Activated CD8-positive, alpha-beta T cell treated with anti-CD3 and anti-CD28 coated beads for 36 hours (primary cell): ENCODE measurements around the gene ADD3. TPM values are rescaled to one million over a fixed set of nuclear protein-coding genes. Genes with fewer than 3 reads are reported as not detected.

ENCODE experiments used
- ATAC-seq: fragments of 200-7000 bp; cut with Tn5 transposase; one replicate; pipeline ENCODE4 v1.10.0; 2021; ENCODE audit warnings: mild to moderate bottlenecking, moderate library complexity
- CTCF ChIA-PET: fragments of 350-600 bp; sonication (Branson Sonifier 250); formaldehyde crosslinking; loops from one replicate; lab custom pipeline; 2021; ENCODE audit warnings: antibody characterized with exemption; lab: Charles Lee
- POLR2A ChIA-PET: fragments of 350-600 bp; sonication (Branson Sonifier 250); formaldehyde crosslinking; loops from one replicate; lab custom pipeline; 2021; ENCODE audit warnings: antibody characterized with exemption; lab: Charles Lee
- DNase-seq: peaks from one replicate; pipeline ENCODE4 v3.0.0-alpha.2; 2020
- H3K27ac Mint-ChIP-seq: one replicate; pipeline ENCODE4 v1.8.0; 2021; ENCODE audit warnings: mild to moderate bottlenecking, mixed read lengths
- H3K27me3 Mint-ChIP-seq: one replicate; pipeline ENCODE4 v1.8.0; 2021; ENCODE audit warnings: mixed read lengths
- H3K36me3 Mint-ChIP-seq: one replicate; pipeline ENCODE4 v1.8.0; 2021; ENCODE audit warnings: low read depth, mixed read lengths
- H3K4me1 Mint-ChIP-seq: one replicate; pipeline ENCODE4 v1.8.0; 2021; ENCODE audit warnings: low read depth, mixed read lengths
- H3K4me3 Mint-ChIP-seq: one replicate; pipeline ENCODE4 v1.8.0; 2021; ENCODE audit warnings: mild to moderate bottlenecking, moderate library complexity, mixed read lengths
- H3K9me3 Mint-ChIP-seq: one replicate; pipeline ENCODE4 v1.8.0; 2021; ENCODE audit warnings: mixed read lengths
- CTCF ChIP-seq: fragments of 200-600 bp; IDR thresholded peaks from one replicate; pipeline ENCODE4 v1.8.0; 2022; ENCODE audit warnings: antibody characterized with exemption, mild to moderate bottlenecking
- intact Hi-C: fragments of 100-400 bp; cut with micrococcal nuclease; formaldehyde crosslinking; loops from one replicate; pipeline ENCODE4 v1.10.0; 2022
- total RNA-seq, 2 experiments: library from RNA; stranded (reverse); gene quantifications; one replicate each; pipeline ENCODE4 v1.2.3, GENCODE V29; 2021

ADD3 gene
- total RNA-seq, 2 experiments from 2014 or later = 66.8 to 77.0 TPM

- ATAC-seq (peak; percentile 45), DNase-seq (peak; percentile 73)
- ChIA-PET POLR2A (interaction anchor here (1.0 to 2.8 kb wide), 7 partner anchors 25 to 107 kb away, joined by 3 to 8 read pairs (median 4); no protein-coding TSS in a partner anchor), CTCF (interaction anchor here (0.6 to 2.7 kb wide), 5 partner anchors 25 to 129 kb away, joined by 3 to 12 read pairs (median 4); no protein-coding TSS in a partner anchor)
- Mint-ChIP-seq H3K27ac (peak overlapping the region; percentile 84), H3K9me3 (no peaks in the 10 kb centered on the region), H3K27me3 (no peaks in the 10 kb centered on the region), H3K4me1 (peaks cover 46% of the 10 kb centered on the region), H3K36me3 (no peaks in the 10 kb centered on the region), H3K4me3 (no peak overlapping the region)
- no peak for TF ChIP-seq CTCF
- intact Hi-C loops = loop anchor here (5.0 to 10.0 kb wide), 4 partner anchors 72 to 205 kb away; no protein-coding TSS in a partner anchor
Observed at GRCh38 chr10:110009736-110010475, 2.1 kb downstream of the ADD3 start.

- CTCF ChIA-PET = interaction anchor here (0.6 to 2.7 kb wide), 7 partner anchors 24 to 129 kb away, joined by 3 to 12 read pairs (median 4); no protein-coding TSS in a partner anchor
- POLR2A ChIA-PET = interaction anchor here (1.2 to 2.8 kb wide), 5 partner anchors 24 to 108 kb away, joined by 3 to 8 read pairs (median 6); no protein-coding TSS in a partner anchor
Observed at GRCh38 chr10:110010486-110011378, 2.9 kb downstream of the ADD3 start.

GRCh38 chr10:110011681-110012080 is 3.9 kb downstream of the ADD3 start:
- ChIA-PET POLR2A (interaction anchor here (2.1 kb wide), 1 partner anchor 66 kb away, joined by 6 read pairs; no protein-coding TSS in a partner anchor), CTCF (interaction anchor here (0.9 to 1.6 kb wide), 2 partner anchors 34 to 127 kb away, joined by 3 to 4 read pairs; no protein-coding TSS in a partner anchor)
- intact Hi-C loops = loop anchor here (5.0 to 10.0 kb wide), 4 partner anchors 71 to 203 kb away; no protein-coding TSS in a partner anchor
- Mint-ChIP-seq H3K36me3 (no peaks in the 10 kb centered on the region), H3K27me3 (no peaks in the 10 kb centered on the region), H3K27ac (peak overlapping the region; percentile 66), H3K4me1 (peaks cover 59% of the 10 kb centered on the region), H3K4me3 (no peak overlapping the region), H3K9me3 (no peaks in the 10 kb centered on the region)
- TF ChIP-seq CTCF = no peak
- no peak for ATAC-seq
- no peak for DNase-seq

More at GRCh38 chr10:110010486-110011378, 2.9 kb downstream of the ADD3 start:
- H3K36me3 Mint-ChIP-seq = no peaks in the 10 kb centered on the region
- DNase-seq (no peak), ATAC-seq (no peak)
- H3K27me3 Mint-ChIP-seq = no peaks in the 10 kb centered on the region
- no peak overlapping the region for H3K4me3 Mint-ChIP-seq
- TF ChIP-seq CTCF = no peak
- intact Hi-C loops = loop anchor here (5.0 to 10.0 kb wide), 4 partner anchors 72 to 204 kb away; no protein-coding TSS in a partner anchor
- peaks cover 50% of the 10 kb centered on the region for H3K4me1 Mint-ChIP-seq
- peak overlapping the region; percentile 84 for H3K27ac Mint-ChIP-seq
- no peaks in the 10 kb centered on the region for H3K9me3 Mint-ChIP-seq

GRCh38 chr10:110013630-110014293 is 6.0 kb downstream of the ADD3 start:
- H3K4me1 Mint-ChIP-seq = peaks cover 74% of the 10 kb centered on the region
- POLR2A ChIA-PET = interaction anchor here (0.6 kb wide), 1 partner anchor 22 kb away, joined by 5 read pairs; no protein-coding TSS in a partner anchor
- no peaks in the 10 kb centered on the region for H3K9me3 Mint-ChIP-seq
- intact Hi-C loops = loop anchor here (5.0 to 10.0 kb wide), 4 partner anchors 69 to 201 kb away; no protein-coding TSS in a partner anchor
- DNase-seq (peak; percentile 46), ATAC-seq (peak; percentile 50)
- CTCF ChIA-PET = interaction anchor here (1.3 to 3.3 kb wide), 3 partner anchors 35 to 129 kb away, joined by 3 to 11 read pairs (median 3); no protein-coding TSS in a partner anchor
- peak overlapping the region; percentile 83 for H3K27ac Mint-ChIP-seq
- H3K4me3 Mint-ChIP-seq = peak overlapping the region; percentile 12
- H3K36me3 Mint-ChIP-seq = no peaks in the 10 kb centered on the region
- no peaks in the 10 kb centered on the region for H3K27me3 Mint-ChIP-seq
- TF ChIP-seq CTCF = no peak
